PC-9 (cell line): ENCODE data around the gene CNKSR3. TPM values are rescaled to one million over a fixed set of nuclear protein-coding genes. Genes with fewer than 3 reads are reported as not detected.

Experiments used
- BruUV-seq: library from RNA; stranded (reverse); fragments of 400-500 nt; replicated peaks from 2 replicates; lab custom pipeline; 2021; lab: Mats Ljungman, UMichigan
- CTCF ChIA-PET: fragments of 300-600 bp; sonication (Branson Sonifier 250); formaldehyde crosslinking; loops from one replicate; lab custom pipeline; 2022; ENCODE audit warnings: antibody characterized with exemption; lab: Charles Lee
- POLR2A ChIA-PET: fragments of 300-600 bp; sonication (Branson Sonifier 250); formaldehyde crosslinking; loops from one replicate; lab custom pipeline; 2022; ENCODE audit warnings: antibody characterized with exemption; ENCODE audit not compliant: unreplicated experiment; lab: Charles Lee
- DNase-seq, 2 experiments: peaks; one replicate each; pipeline versions ENCODE4 v3.0.0 to v3.0.0-alpha.2; 2015 to 2022; ENCODE audit warnings: mixed read lengths in 1 of 2
- H2AFZ ChIP-seq: fragments of 200-600 bp; sonication (generic); 2 replicates; pipeline ENCODE4 v1.8.1; 2017; ENCODE audit warnings: antibody characterized with exemption
- H3F3A ChIP-seq: fragments of 200-600 bp; sonication (generic); 2 replicates; pipeline ENCODE4 v1.8.1; 2017; ENCODE audit warnings: antibody characterized with exemption, mild to moderate bottlenecking, low read depth; ENCODE audit not compliant: insufficient read depth
- H3K27ac ChIP-seq: fragments of 200-600 bp; sonication (generic); 2 replicates; pipeline ENCODE4 v1.6.1; 2016; ENCODE audit warnings: mixed run types
- H3K27me3 ChIP-seq: fragments of 200-600 bp; sonication (generic); 2 replicates; pipeline ENCODE4 v1.6.1; 2016; ENCODE audit warnings: low read depth, mixed run types; ENCODE audit not compliant: insufficient read depth
- H3K36me3 ChIP-seq: fragments of 200-600 bp; sonication (generic); 2 replicates; pipeline ENCODE4 v1.6.1; 2016; ENCODE audit warnings: low read depth, mixed run types
- H3K4me1 ChIP-seq: fragments of 200-600 bp; sonication (generic); replicated peaks from 2 replicates; pipeline ENCODE4 v1.6.1; 2016; ENCODE audit warnings: mixed run types; ENCODE audit not compliant: insufficient read depth
- H3K4me2 ChIP-seq: fragments of 200-600 bp; sonication (generic); 2 replicates; pipeline ENCODE4 v1.6.1; 2017; ENCODE audit warnings: mixed run types
- H3K4me3 ChIP-seq: fragments of 200-600 bp; sonication (generic); 2 replicates; pipeline ENCODE4 v1.6.1; 2016; ENCODE audit warnings: mixed run types
- H3K79me2 ChIP-seq: fragments of 200-600 bp; sonication (generic); 2 replicates; pipeline ENCODE4 v1.6.1; 2017; ENCODE audit warnings: low read depth, mixed run types
- H3K9me2 ChIP-seq: fragments of 200-600 bp; sonication (generic); 2 replicates; pipeline ENCODE4 v1.8.1; 2017; ENCODE audit warnings: mild to moderate bottlenecking; ENCODE audit not compliant: insufficient read depth
- H3K9me3 ChIP-seq: fragments of 200-600 bp; sonication (generic); 2 replicates; pipeline ENCODE4 v1.8.1; 2016; ENCODE audit warnings: low read depth; ENCODE audit not compliant: insufficient read depth
- H4K20me1 ChIP-seq: fragments of 200-600 bp; sonication (generic); 2 replicates; pipeline ENCODE4 v1.8.1; 2017; ENCODE audit not compliant: insufficient read depth
- CTCF ChIP-seq: fragments of 200-600 bp; sonication (generic); conservative IDR thresholded peaks from 2 replicates; pipeline ENCODE4 v1.6.1; 2017; ENCODE audit warnings: mixed run types, antibody characterized with exemption, mild to moderate bottlenecking, moderate library complexity
- EZH2 ChIP-seq: fragments of 200-600 bp; sonication (generic); IDR thresholded peaks from 2 replicates; pipeline ENCODE4 v1.8.0; 2017; ENCODE audit warnings: antibody characterized with exemption, low read depth
- intact Hi-C: fragments of 100-400 bp; cut with micrococcal nuclease; formaldehyde crosslinking; loops from one replicate; pipeline ENCODE4 v1.10.0; 2022; ENCODE audit not compliant: unreplicated experiment
- total RNA-seq: library from RNA; stranded (reverse); gene quantifications from 2 replicates; pipeline ENCODE4 v1.2.3, GENCODE V29; 2021

CNKSR3 gene
- total RNA-seq, 1 experiment from 2014 or later, result 4.7 TPM

- H3K9me3 ChIP-seq, result no peaks in the 10 kb centered on the region
- ChIA-PET CTCF (no interaction called here), POLR2A (no interaction called here)
- H3F3A ChIP-seq, result no peaks in the 10 kb centered on the region
- H3K27me3 ChIP-seq, result no peaks in the 10 kb centered on the region
- no peak for DNase-seq
- no peaks in the 10 kb centered on the region for H3K36me3 ChIP-seq
- TF ChIP-seq CTCF (no peak), EZH2 (no peak)
- no peak overlapping the region for H3K27ac ChIP-seq
- no peak overlapping the region for H2AFZ ChIP-seq
- H3K9me2 ChIP-seq, result no peaks in the 10 kb centered on the region
- intact Hi-C loops, result no loop called here
- no TSS peak for BruUV-seq
- H3K4me1 ChIP-seq, result no peaks in the 10 kb centered on the region
- H3K4me3 ChIP-seq, result no peak overlapping the region
- H4K20me1 ChIP-seq, result no peaks in the 10 kb centered on the region
- no peaks in the 10 kb centered on the region for H3K79me2 ChIP-seq
- H3K4me2 ChIP-seq, result no peak overlapping the region
These were observed 77.7 kb downstream of the CNKSR3 start for GRCh38 chr6:154432533-154433476.

GRCh38 chr6:154430481-154430919 is 80.0 kb downstream of the CNKSR3 start:
- intact Hi-C loops, result no loop called here
- Histone ChIP-seq H3K79me2 (no peaks in the 10 kb centered on the region), H3K9me3 (no peaks in the 10 kb centered on the region), H3K27ac (no peak overlapping the region), H4K20me1 (no peaks in the 10 kb centered on the region), H3K4me1 (no peaks in the 10 kb centered on the region), H2AFZ (no peak overlapping the region), H3K4me3 (no peak overlapping the region), H3K4me2 (no peak overlapping the region), H3K36me3 (no peaks in the 10 kb centered on the region), H3K9me2 (no peaks in the 10 kb centered on the region), H3K27me3 (no peaks in the 10 kb centered on the region), H3F3A (no peaks in the 10 kb centered on the region)
- TF ChIP-seq CTCF, result no peak
- no peak for TF ChIP-seq EZH2
- CTCF ChIA-PET, result no interaction called here
- POLR2A ChIA-PET, result interaction anchor here (0.6 kb wide), 1 partner anchor 39 kb away, joined by 4 read pairs; no protein-coding TSS in a partner anchor
- BruUV-seq, result no TSS peak
- no peak for DNase-seq

GRCh38 chr6:154429711-154430110 is 80.8 kb downstream of the CNKSR3 start:
- H4K20me1 ChIP-seq, result no peaks in the 10 kb centered on the region
- H3K27me3 ChIP-seq, result no peaks in the 10 kb centered on the region
- ChIA-PET CTCF (no interaction called here), POLR2A (no interaction called here)
- H2AFZ ChIP-seq, result no peak overlapping the region
- no peaks in the 10 kb centered on the region for H3K9me2 ChIP-seq
- H3K27ac ChIP-seq, result no peak overlapping the region
- H3K4me2 ChIP-seq, result no peak overlapping the region
- no peaks in the 10 kb centered on the region for H3K36me3 ChIP-seq
- intact Hi-C loops, result no loop called here
- TF ChIP-seq CTCF (no peak), EZH2 (no peak)
- no peaks in the 10 kb centered on the region for H3F3A ChIP-seq
- H3K79me2 ChIP-seq, result no peaks in the 10 kb centered on the region
- no peaks in the 10 kb centered on the region for H3K9me3 ChIP-seq
- H3K4me1 ChIP-seq, result no peaks in the 10 kb centered on the region
- no peak overlapping the region for H3K4me3 ChIP-seq
- BruUV-seq, result no TSS peak
- no peak for DNase-seq
